NT2/D1 (cell line): Measurements from ENCODE around the gene MIPOL1.

ENCODE experiments used
- DNase-seq: peaks from one replicate; pipeline ENCODE4 v3.0.0-alpha.2; 2011; ENCODE audit warnings: low read depth, low spot score
- H3K27me3 ChIP-seq: 2 replicates; pipeline ENCODE4 v1.6.0; 2011; ENCODE audit warnings: mild to moderate bottlenecking; ENCODE audit not compliant: insufficient read length, insufficient read depth
- H3K36me3 ChIP-seq: 2 replicates; pipeline ENCODE4 v1.6.1; 2011; ENCODE audit warnings: mild to moderate bottlenecking, low read length, mixed read lengths; ENCODE audit not compliant: insufficient read depth, insufficient read length
- H3K4me1 ChIP-seq: 2 replicates; pipeline ENCODE4 v1.5.1; 2011; ENCODE audit not compliant: insufficient read depth, insufficient read length
- H3K4me3 ChIP-seq: 2 replicates; pipeline ENCODE4 v1.5.1; 2011; ENCODE audit warnings: low read depth; ENCODE audit not compliant: insufficient read length
- H3K9ac ChIP-seq: 2 replicates; pipeline ENCODE4 v1.6.0; 2011; ENCODE audit warnings: low read depth; ENCODE audit not compliant: insufficient read length
- H3K9me3 ChIP-seq: 2 replicates; pipeline ENCODE4 v1.5.1; 2011; ENCODE audit warnings: mild to moderate bottlenecking, low read length; ENCODE audit not compliant: insufficient read depth
- SUZ12 ChIP-seq: IDR thresholded peaks from 2 replicates; pipeline ENCODE4 v1.6.1; 2011; ENCODE audit not compliant: insufficient read length, insufficient read depth; ENCODE audit errors: extremely low read depth
- YY1 ChIP-seq: IDR thresholded peaks from 2 replicates; pipeline ENCODE4 v1.6.1; 2011; ENCODE audit not compliant: insufficient read length, insufficient read depth
- ZNF274 ChIP-seq: IDR thresholded peaks from 2 replicates; pipeline ENCODE4 v1.6.1; 2011; ENCODE audit warnings: mild to moderate bottlenecking, low read depth, low read length

The MIPOL1 gene

GRCh38 chr14:37595809-37596621, 398.3 kb downstream of the MIPOL1 start:
- Histone ChIP-seq H3K9me3 (no peaks in the 10 kb centered on the region; the same call in 1 of the 2 replicates), H3K36me3 (no peaks in the 10 kb centered on the region), H3K27me3 (peaks cover 96% of the 10 kb centered on the region), H3K9ac (no peak overlapping the region), H3K4me3 (peak overlapping the region; percentile 19), H3K4me1 (peaks cover 4% of the 10 kb centered on the region)
- TF ChIP-seq SUZ12 (peak; percentile 64), YY1 (no peak), ZNF274 (no peak)
- no peak for DNase-seq

- Histone ChIP-seq H3K4me1 (peaks cover 4% of the 10 kb centered on the region), H3K9ac (no peak overlapping the region), H3K9me3 (no peaks in the 10 kb centered on the region; the same call in 1 of the 2 replicates), H3K4me3 (no peak overlapping the region), H3K27me3 (peaks cover 96% of the 10 kb centered on the region), H3K36me3 (no peaks in the 10 kb centered on the region)
- TF ChIP-seq ZNF274 (no peak), SUZ12 (no peak), YY1 (no peak)
- DNase-seq = no peak
These were observed 399.2 kb downstream of the MIPOL1 start for GRCh38 chr14:37596790-37597472.

GRCh38 chr14:37597538-37597913, 399.8 kb downstream of the MIPOL1 start:
- Histone ChIP-seq H3K9me3 (no peaks in the 10 kb centered on the region), H3K36me3 (no peaks in the 10 kb centered on the region), H3K27me3 (peaks cover 96% of the 10 kb centered on the region), H3K4me3 (peak overlapping the region; percentile 39), H3K9ac (no peak overlapping the region), H3K4me1 (peaks cover 4% of the 10 kb centered on the region)
- no peak for DNase-seq
- TF ChIP-seq YY1 = no peak
- peak; percentile 7 for TF ChIP-seq SUZ12

- Histone ChIP-seq H3K9ac (no peak overlapping the region), H3K27me3 (peaks cover 96% of the 10 kb centered on the region), H3K9me3 (no peaks in the 10 kb centered on the region), H3K36me3 (no peaks in the 10 kb centered on the region), H3K4me1 (peaks cover 4% of the 10 kb centered on the region), H3K4me3 (peak overlapping the region; percentile 39)
- DNase-seq = no peak
- TF ChIP-seq ZNF274 = no peak
- no peak for TF ChIP-seq YY1
- peak; percentile 72 for TF ChIP-seq SUZ12
These were observed 400.4 kb downstream of the MIPOL1 start for GRCh38 chr14:37597914-37598746.

- no peaks in the 10 kb centered on the region for H3K36me3 ChIP-seq
- H3K4me3 ChIP-seq = peak overlapping the region; percentile 39
- H3K9me3 ChIP-seq = no peaks in the 10 kb centered on the region
- no peak for DNase-seq
- H3K9ac ChIP-seq = no peak overlapping the region
- TF ChIP-seq ZNF274 (no peak), YY1 (no peak), SUZ12 (no peak)
- H3K27me3 ChIP-seq = peaks cover 96% of the 10 kb centered on the region
- peaks cover 4% of the 10 kb centered on the region for H3K4me1 ChIP-seq
These were observed 401.2 kb downstream of the MIPOL1 start for GRCh38 chr14:37598747-37599506.

- no peak overlapping the region for H3K9ac ChIP-seq
- H3K36me3 ChIP-seq = no peaks in the 10 kb centered on the region
- peaks cover 4% of the 10 kb centered on the region for H3K4me1 ChIP-seq
- peak overlapping the region; percentile 16 for H3K4me3 ChIP-seq
- H3K27me3 ChIP-seq = peaks cover 96% of the 10 kb centered on the region
- DNase-seq = no peak
- no peak for TF ChIP-seq SUZ12
- no peak for TF ChIP-seq YY1
- TF ChIP-seq ZNF274 = no peak
- H3K9me3 ChIP-seq = no peaks in the 10 kb centered on the region
These were observed 402.0 kb downstream of the MIPOL1 start for GRCh38 chr14:37599507-37600368.
